Panc1 (cell line): Measurements from ENCODE around the gene BMF.

ENCODE experiments used
- CTCF ChIP-seq: fragments of 450-650 bp; IDR thresholded peaks from 2 replicates; pipeline ENCODE4 v1.5.1; 2017; ENCODE audit warnings: mild to moderate bottlenecking
- POLR2AphosphoS5 ChIP-seq: IDR thresholded peaks from 2 replicates; pipeline ENCODE4 v1.6.1; 2012; ENCODE audit warnings: mild to moderate bottlenecking, low read depth, low read length, moderate library complexity
- TF ChIP-seq, protein P1 (sequence below), 2 experiments: IDR thresholded peaks; 2 replicates each; pipeline ENCODE4 v1.6.1; 2011 to 2012; ENCODE audit warnings: low read depth in 2 of 2, control low read depth in 1 of 2, low read length in 1 of 2, mild to moderate bottlenecking in 1 of 2, moderate library complexity in 1 of 2; ENCODE audit not compliant: insufficient read depth in 1 of 2

GRCh38 chr15:40125950-40126349 is 17.3 kb upstream of the BMF start:
- TF ChIP-seq CTCF (no peak), POLR2AphosphoS5 (no peak)
- TF ChIP-seq, protein P1, sequence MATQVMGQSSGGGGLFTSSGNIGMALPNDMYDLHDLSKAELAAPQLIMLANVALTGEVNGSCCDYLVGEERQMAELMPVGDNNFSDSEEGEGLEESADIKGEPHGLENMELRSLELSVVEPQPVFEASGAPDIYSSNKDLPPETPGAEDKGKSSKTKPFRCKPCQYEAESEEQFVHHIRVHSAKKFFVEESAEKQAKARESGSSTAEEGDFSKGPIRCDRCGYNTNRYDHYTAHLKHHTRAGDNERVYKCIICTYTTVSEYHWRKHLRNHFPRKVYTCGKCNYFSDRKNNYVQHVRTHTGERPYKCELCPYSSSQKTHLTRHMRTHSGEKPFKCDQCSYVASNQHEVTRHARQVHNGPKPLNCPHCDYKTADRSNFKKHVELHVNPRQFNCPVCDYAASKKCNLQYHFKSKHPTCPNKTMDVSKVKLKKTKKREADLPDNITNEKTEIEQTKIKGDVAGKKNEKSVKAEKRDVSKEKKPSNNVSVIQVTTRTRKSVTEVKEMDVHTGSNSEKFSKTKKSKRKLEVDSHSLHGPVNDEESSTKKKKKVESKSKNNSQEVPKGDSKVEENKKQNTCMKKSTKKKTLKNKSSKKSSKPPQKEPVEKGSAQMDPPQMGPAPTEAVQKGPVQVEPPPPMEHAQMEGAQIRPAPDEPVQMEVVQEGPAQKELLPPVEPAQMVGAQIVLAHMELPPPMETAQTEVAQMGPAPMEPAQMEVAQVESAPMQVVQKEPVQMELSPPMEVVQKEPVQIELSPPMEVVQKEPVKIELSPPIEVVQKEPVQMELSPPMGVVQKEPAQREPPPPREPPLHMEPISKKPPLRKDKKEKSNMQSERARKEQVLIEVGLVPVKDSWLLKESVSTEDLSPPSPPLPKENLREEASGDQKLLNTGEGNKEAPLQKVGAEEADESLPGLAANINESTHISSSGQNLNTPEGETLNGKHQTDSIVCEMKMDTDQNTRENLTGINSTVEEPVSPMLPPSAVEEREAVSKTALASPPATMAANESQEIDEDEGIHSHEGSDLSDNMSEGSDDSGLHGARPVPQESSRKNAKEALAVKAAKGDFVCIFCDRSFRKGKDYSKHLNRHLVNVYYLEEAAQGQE (IDR thresholded peaks at IDR 0.05; ENCODE audit: insufficient read depth in 1 of 2, low read depth in 2 of 2, low read length in 1 of 2) = no peak
